Lung (tissue), 12 donors: ENCODE results near the gene FSCN2. TPM values are rescaled to one million over a fixed set of nuclear protein-coding genes. Genes with fewer than 3 reads are reported as not detected.

Experiments
- ATAC-seq: fragments of 200-7000 bp; cut with Tn5 transposase; one replicate; pipeline ENCODE4 v1.9.1; 2020; ENCODE audit warnings: moderate number of reproducible peaks; ENCODE audit not compliant: insufficient read depth, low FRiP score
- DNase-seq, 3 donors: peaks; one replicate each; pipeline ENCODE4 v3.0.0-alpha.2; 2013 to 2017
- H3K27ac ChIP-seq, 2 donors: one replicate each; pipeline ENCODE4 v1.5.1; 2013; ENCODE audit warnings: mild to moderate bottlenecking in 2 of 2, moderate library complexity in 2 of 2, control low read depth in 1 of 2, inconsistent platforms in 1 of 2, low read depth in 1 of 2, low read length in 1 of 2
- H3K27me3 ChIP-seq, 3 donors: one replicate each; pipeline ENCODE4 v1.5.1; 2013; ENCODE audit warnings: low read length in 2 of 3; ENCODE audit not compliant: control insufficient read depth in 3 of 3, insufficient read depth in 3 of 3
- H3K36me3 ChIP-seq, 4 donors: one replicate each; pipeline ENCODE4 v1.5.1; 2013; ENCODE audit warnings: low read length in 4 of 4, mild to moderate bottlenecking in 1 of 4, moderate library complexity in 1 of 4; ENCODE audit not compliant: control insufficient read depth in 4 of 4, insufficient read depth in 4 of 4
- H3K4me1 ChIP-seq, 5 donors: one replicate each; pipeline ENCODE4 v1.5.1; 2013; ENCODE audit warnings: low read length in 5 of 5, mild to moderate bottlenecking in 2 of 5, moderate library complexity in 1 of 5; ENCODE audit not compliant: control insufficient read depth in 5 of 5, insufficient read depth in 5 of 5
- H3K4me3 ChIP-seq: one replicate; pipeline ENCODE4 v1.5.1; 2013; ENCODE audit warnings: mild to moderate bottlenecking, control low read depth, moderate library complexity
- H3K9ac ChIP-seq, 2 donors: one replicate each; pipeline ENCODE4 v1.5.1; 2013; ENCODE audit warnings: low read length in 2 of 2, control low read depth in 1 of 2; ENCODE audit not compliant: insufficient read depth in 1 of 2
- H3K9me3 ChIP-seq, 4 donors: one replicate each; pipeline ENCODE4 v1.5.1; 2013; ENCODE audit warnings: low read length in 3 of 4, mild to moderate bottlenecking in 1 of 4, moderate library complexity in 1 of 4; ENCODE audit not compliant: control insufficient read depth in 4 of 4, insufficient read depth in 3 of 4
- CTCF ChIP-seq: IDR thresholded peaks from 2 replicates; pipeline ENCODE4 v1.5.1; 2012; ENCODE audit warnings: mild to moderate bottlenecking; ENCODE audit errors: control extremely low read depth, extremely low read depth
- whole genome bisulfite sequencing, 2 donors: extraction: QIAGEN DNeasy Blood & Tissue Kit; methylation state at CpG; one replicate each; pipeline ENCODE4 v1.1.7; 2013; 5-methylcytosine and 5-hydroxymethylcytosine counted together
- polyA plus RNA-seq, 2 donors: library from polyadenylated mRNA; stranded (reverse); fragments of 200-250 nt; gene quantifications; one replicate each; pipeline ENCODE4 v1.2.1, GENCODE V29; 2013
- total RNA-seq, 2 donors: library from RNA; depleted of rRNA in 1 of 2; stranded (reverse); fragments of >200 nt in 1 of 2; gene quantifications; one replicate each; pipeline ENCODE4 v1.2.1, GENCODE V29; 2014 to 2021
- donor health status: control.
- donor health status: control.
- donor health status: Bipolar disorder and iron deficiency.
- donor health status: healthy.
- donor health status: DM: yes; HTN: yes; CAD: no.

The FSCN2 gene
- total and polyA plus RNA-seq, 4 donors = 0.46 to 3.9 (median 1.9) TPM

DNA sequence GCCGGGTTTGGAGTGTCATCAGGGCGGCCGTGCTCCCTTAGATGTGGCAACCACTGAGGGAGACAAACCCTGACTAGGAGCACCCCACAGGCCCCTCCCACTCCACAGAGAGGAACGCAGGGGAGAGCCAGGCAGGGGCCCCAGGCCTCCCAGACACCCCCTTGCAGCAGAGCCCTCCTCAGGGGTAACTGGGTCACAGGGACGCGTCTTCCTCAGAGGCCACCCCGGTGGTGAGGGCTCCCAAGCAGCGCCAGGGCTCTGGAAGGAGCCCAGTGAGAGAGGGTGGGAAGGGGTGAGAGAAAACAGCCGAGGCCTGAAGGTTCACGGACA is 11.4 kb downstream of the FSCN2 start:
- H3K4me3 ChIP-seq = no peak overlapping the region
- H3K9ac ChIP-seq = no peak overlapping the region
- no peak for DNase-seq
- peaks cover 0 to 8% (median 6%) of the 10 kb centered on the region in 5 donors for H3K4me1 ChIP-seq
- peaks cover 0 to 8% (median 0%) of the 10 kb centered on the region in 4 donors for H3K9me3 ChIP-seq
- H3K36me3 ChIP-seq = peaks cover 3 to 52% (median 6%) of the 10 kb centered on the region in 4 donors
- H3K27ac ChIP-seq = no peak overlapping the region
- WGBS, 2 donors = 84% methylated on average over 10 of the region's 10 CpGs
- TF ChIP-seq CTCF = no peak
- peaks cover 0 to 17% (median 12%) of the 10 kb centered on the region in 3 donors for H3K27me3 ChIP-seq
- ATAC-seq = no peak

GRCh38 chr17:81539961-81540675 is 11.9 kb downstream of the FSCN2 start:
- DNase-seq = no peak
- H3K36me3 ChIP-seq = peaks cover 3 to 56% (median 6%) of the 10 kb centered on the region in 4 donors
- no peak for ATAC-seq
- H3K4me1 ChIP-seq = peaks cover 0 to 8% (median 6%) of the 10 kb centered on the region in 5 donors
- H3K9ac ChIP-seq = no peak overlapping the region
- TF ChIP-seq CTCF = no peak
- H3K9me3 ChIP-seq = peaks cover 0 to 8% (median 0%) of the 10 kb centered on the region in 4 donors
- H3K27ac ChIP-seq = no peak overlapping the region
- no peak overlapping the region for H3K4me3 ChIP-seq
- 96 to 98% methylated on average over 27 to 28 of the region's 28 CpGs for WGBS, 2 donors
- peaks cover 0 to 17% (median 12%) of the 10 kb centered on the region in 3 donors for H3K27me3 ChIP-seq

DNA sequence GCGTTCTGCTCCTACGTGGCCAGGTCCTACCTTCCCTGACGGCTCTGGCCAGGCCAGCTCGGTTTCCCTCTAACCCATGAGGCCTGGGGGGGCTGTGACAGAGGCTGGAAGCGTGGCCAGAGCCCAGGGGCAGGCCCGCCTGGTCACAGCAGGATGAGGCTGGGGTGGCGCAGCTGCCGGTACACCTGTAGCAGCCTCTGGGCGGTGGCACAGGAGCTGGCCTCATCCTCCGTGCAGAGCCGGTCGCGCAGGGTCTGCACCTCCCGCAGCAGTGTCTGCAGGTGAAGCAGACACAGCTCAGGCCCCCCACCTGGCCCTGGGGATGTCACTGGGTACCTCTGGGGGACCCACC is 12.5 kb downstream of the FSCN2 start:
- no peak for TF ChIP-seq CTCF
- Histone ChIP-seq H3K4me3 (no peak overlapping the region), H3K4me1 (peaks cover 0 to 8% (median 6%) of the 10 kb centered on the region in 5 donors), H3K36me3 (peaks cover 3 to 61% (median 7%) of the 10 kb centered on the region in 4 donors), H3K27ac (no peak overlapping the region), H3K9me3 (peaks cover 0 to 8% (median 0%) of the 10 kb centered on the region in 4 donors), H3K9ac (no peak overlapping the region), H3K27me3 (peaks cover 0 to 14% (median 8%) of the 10 kb centered on the region in 3 donors)
- ATAC-seq (no peak), DNase-seq (no peak)
- 95 to 96% methylated on average over 14 of the region's 14 CpGs for WGBS, 2 donors
